Right lobe of liver (tissue), 6 donors: ENCODE results near the gene KREMEN1. TPM values are rescaled to one million over a fixed set of nuclear protein-coding genes. Genes with fewer than 3 reads are reported as not detected.
A peak's percentile ranks its signal among the peaks of the same experiment; 100 is the strongest.
"Not testable (repeated sequence)": the region's sequence is repeated elsewhere in the genome, so short reads cannot be mapped to it uniquely, and the experiment has no call there.

Experiments
- ATAC-seq, 4 donors: fragments of 200-7000 bp; cut with Tn5 transposase; one replicate each; pipeline ENCODE4 v1.9.1; 2020; ENCODE audit warnings: mild to moderate bottlenecking in 4 of 4, moderate library complexity in 4 of 4
- DNase-seq, 3 donors: peaks; one replicate each; pipeline ENCODE4 v3.0.0-alpha.2; 2020
- H3K27ac ChIP-seq, 3 donors: fragments of 200-600 bp; one replicate each; pipeline ENCODE4 v1.8.0; 2022
- H3K27me3 ChIP-seq, 2 donors: fragments of 200-600 bp; one replicate each; pipeline ENCODE4 v1.8.0; 2022
- H3K36me3 ChIP-seq, 4 donors: fragments of 200-600 bp; sonication (generic) in 1 of 4; one replicate each; pipeline versions ENCODE4 v1.5.1 to v1.8.0; 2017 to 2022; ENCODE audit warnings: control low read depth in 1 of 4
- H3K4me1 ChIP-seq, 4 donors: fragments of 200-600 bp; sonication (generic) in 1 of 4; one replicate each; pipeline versions ENCODE4 v1.5.1 to v1.8.0; 2017 to 2022; ENCODE audit warnings: control low read depth in 1 of 4
- H3K4me3 ChIP-seq, 3 donors: fragments of 200-600 bp; one replicate each; pipeline ENCODE4 v1.8.0; 2022
- H3K9me3 ChIP-seq, 4 donors: fragments of 200-600 bp; sonication (generic) in 1 of 4; one replicate each; pipeline versions ENCODE4 v1.5.1 to v1.8.0; 2017 to 2022; ENCODE audit warnings: control low read depth in 1 of 4
- CTCF ChIP-seq, 4 donors: fragments of 200-600 bp in 3 of 4; fragments of 450-650 bp in 1 of 4; IDR thresholded peaks; one replicate each; pipeline versions ENCODE4 v1.5.1 to v1.8.0; 2016 to 2022; ENCODE audit warnings: antibody characterized with exemption in 4 of 4, mild to moderate bottlenecking in 2 of 4
- POLR2A ChIP-seq: fragments of 450-650 bp; IDR thresholded peaks from one replicate; pipeline ENCODE4 v1.6.1; 2017; ENCODE audit warnings: antibody characterized with exemption, mild to moderate bottlenecking
- WGBS: methylation state at CpG from one replicate; pipeline ENCODE4 v1.1.6; 2018; ENCODE audit warnings: low coverage, low lambda C conversion rate; ENCODE audit not compliant: insufficient coverage; ENCODE audit errors: missing lambda C conversion rate; 5-methylcytosine and 5-hydroxymethylcytosine counted together
- intact Hi-C, 2 donors: fragments of 100-400 bp; cut with DNase I; formaldehyde crosslinking; loops; one replicate each; pipeline versions ENCODE4 v1.11.2 to v1.14.1; 2022
- total RNA-seq, 6 experiments: library from RNA; depleted of rRNA in 2 of 6; stranded (reverse); fragments of >200 nt in 2 of 6; fragmentation: NEBNext Ultra II Directional in 3 of 6; extraction: Animal tissue kit (Norgen Biotek cat#: 25700) in 3 of 6; gene quantifications; one replicate each; pipeline versions ENCODE4 v1.1.0 to v1.2.4, GENCODE V29; 2016 to 2023
- donor health status: DM: no; HTN: yes; CAD: no.
- donor health status: DM: no; HTN: no; CAD: no.
- donor health status: DM: no; HTN: no; CAD: no.
- donor health status: DM: no; HTN: yes; CAD: no.
- donor health status: DM: no; HTN: yes; CAD: no.

Gene KREMEN1
- total RNA-seq, 6 experiments from 2014 or later: 1.7 to 6.7 (median 3.0) TPM

- Histone ChIP-seq H3K4me3 (peak overlapping the region in 1 of 3 donors; percentile 12), H3K4me1 (peaks cover 0 to 61% (median 14%) of the 10 kb centered on the region in 4 donors), H3K27ac (peak overlapping the region; percentile 85 to 94 (median 92)), H3K27me3 (no peaks in the 10 kb centered on the region), H3K36me3 (no peaks in the 10 kb centered on the region), H3K9me3 (no peaks in the 10 kb centered on the region)
- intact Hi-C loops: no loop called here
- no peak for TF ChIP-seq POLR2A
- TF ChIP-seq CTCF (IDR thresholded peaks at IDR 0.05): no peak
- 28% methylated on average over 5 of the region's 8 CpGs for WGBS
- DNase-seq (peak in 2 of 3 donors; percentile 66 to 69), ATAC-seq (peak; percentile 6 to 42 (median 26))
These were observed 40.8 kb upstream of the KREMEN1 start for GRCh38 chr22:29032014-29032475.

DNA sequence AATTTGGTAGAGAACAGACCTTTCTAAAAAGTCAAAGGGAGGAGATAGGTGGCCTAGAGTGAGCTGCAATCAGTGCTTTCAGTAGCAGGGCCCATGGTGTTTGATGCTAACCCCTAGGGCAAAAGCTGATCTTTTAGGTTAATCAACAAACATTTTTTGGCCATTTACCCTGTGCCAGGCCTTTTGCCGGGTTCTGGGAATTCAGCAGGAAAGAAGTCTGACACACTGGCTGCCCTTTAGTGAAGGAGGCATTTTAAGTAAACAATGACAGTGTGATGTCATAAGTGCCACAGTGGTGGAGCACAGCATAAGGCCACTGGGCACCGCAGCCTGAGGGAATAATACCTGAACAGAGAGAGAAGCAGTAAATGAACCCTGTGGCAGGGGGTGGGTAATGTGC, 40.3 kb upstream of the KREMEN1 start:
- Histone ChIP-seq H3K4me3 (no peak overlapping the region), H3K4me1 (peaks cover 0 to 64% (median 14%) of the 10 kb centered on the region in 4 donors), H3K36me3 (no peaks in the 10 kb centered on the region), H3K27me3 (no peaks in the 10 kb centered on the region), H3K27ac (peak overlapping the region; percentile 85 to 94 (median 92)), H3K9me3 (no peaks in the 10 kb centered on the region)
- ATAC-seq (peak; percentile 66 to 84 (median 71)), DNase-seq (peak; percentile 49 to 86 (median 77))
- WGBS: 20% methylated on average over 2 of the region's 2 CpGs
- intact Hi-C loops: no loop called here
- TF ChIP-seq CTCF (IDR thresholded peaks at IDR 0.05) (no peak), POLR2A (peak; percentile 89)

DNA sequence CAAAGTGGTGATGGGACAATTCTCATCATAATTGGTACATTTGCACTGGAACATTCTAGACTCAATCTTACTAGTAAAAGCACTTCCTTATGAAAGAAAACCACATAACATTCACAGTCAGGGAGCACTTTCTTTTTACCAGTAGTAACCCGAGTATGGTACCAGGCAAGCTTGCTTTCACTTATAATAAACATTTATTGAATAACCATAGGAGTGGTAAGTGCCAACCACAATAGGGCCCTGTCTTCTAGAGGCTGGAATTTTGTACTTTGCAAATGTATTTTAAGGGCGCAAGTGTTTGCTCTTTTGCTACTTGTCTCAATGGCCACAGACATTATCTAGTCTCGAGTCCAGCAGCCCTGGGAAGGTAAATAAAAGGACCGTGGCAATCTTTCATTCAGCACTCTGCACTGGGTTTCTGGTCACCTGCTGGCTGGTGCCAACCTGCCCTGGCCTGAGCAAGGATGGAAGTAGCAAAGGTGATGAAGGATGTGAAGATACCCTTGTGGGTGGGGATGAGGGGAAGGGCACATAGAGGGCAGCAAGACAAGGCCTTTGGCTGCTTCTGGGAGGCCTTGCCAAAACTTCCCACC, 35.4 kb upstream of the KREMEN1 start:
- TF ChIP-seq CTCF (IDR thresholded peaks at IDR 0.05) (no peak), POLR2A (no peak)
- peaks cover 0 to 42% (median 6%) of the 10 kb centered on the region in 4 donors for H3K4me1 ChIP-seq
- no peaks in the 10 kb centered on the region for H3K36me3 ChIP-seq
- H3K4me3 ChIP-seq: no peak overlapping the region
- DNase-seq (no peak), ATAC-seq (peak; percentile 28 to 64 (median 50))
- H3K27ac ChIP-seq: peak overlapping the region in 2 of 3 donors; percentile 8 to 43
- intact Hi-C loops: no loop called here
- H3K9me3 ChIP-seq: no peaks in the 10 kb centered on the region
- WGBS: 35% methylated on average over 3 of the region's 4 CpGs
- no peaks in the 10 kb centered on the region for H3K27me3 ChIP-seq

DNA sequence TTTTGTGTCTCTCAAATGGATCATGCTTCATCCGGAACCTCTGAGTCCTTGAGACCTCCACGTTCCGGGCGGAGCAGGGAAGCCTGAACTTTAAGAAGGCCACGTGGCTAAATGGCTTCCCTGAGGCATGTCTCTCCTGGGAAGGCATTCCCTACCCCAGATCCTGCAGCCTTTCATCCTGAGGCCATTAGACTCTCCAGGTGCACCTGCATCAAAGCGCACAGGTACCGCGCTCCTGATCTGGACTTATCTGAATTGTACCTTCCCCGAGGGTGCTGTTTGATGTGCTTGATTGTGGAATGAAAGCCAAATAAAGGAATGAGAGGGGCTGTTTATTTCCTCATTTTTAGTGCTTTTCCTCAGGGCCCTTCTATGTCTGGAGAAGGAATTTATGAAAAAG, 33.7 kb upstream of the KREMEN1 start:
- no peak for DNase-seq
- TF ChIP-seq CTCF (IDR thresholded peaks at IDR 0.05): no peak
- no peak for TF ChIP-seq POLR2A

GRCh38 chr22:29039684-29040083, 33.2 kb upstream of the KREMEN1 start:
- H3K27ac ChIP-seq, H3K27me3 ChIP-seq, H3K9me3 ChIP-seq, H3K4me3 ChIP-seq, H3K36me3 ChIP-seq, DNase-seq, ATAC-seq: not testable (repeated sequence)
- intact Hi-C loops: loop anchor here (5.0 kb wide), 1 partner anchor 187 kb away; no protein-coding TSS in a partner anchor
- peaks cover 0 to 34% (median 0%) of the 10 kb centered on the region in 4 donors for H3K4me1 ChIP-seq
- WGBS: 88% methylated on average over 3 of the region's 4 CpGs

More for the DNA sequence above, 33.7 kb upstream of the KREMEN1 start:
- Histone ChIP-seq H3K4me3 (no peak overlapping the region), H3K4me1 (peaks cover 0 to 30% (median 0%) of the 10 kb centered on the region in 4 donors), H3K27me3 (no peaks in the 10 kb centered on the region), H3K36me3 (no peaks in the 10 kb centered on the region), H3K27ac (no peak overlapping the region), H3K9me3 (no peaks in the 10 kb centered on the region)
- intact Hi-C loops: no loop called here
- no peak for ATAC-seq
- 82% methylated on average over 9 of the region's 9 CpGs for WGBS
